Measurements from ENCODE around the gene RANBP9. TPM values are rescaled to one million over a fixed set of nuclear protein-coding genes. Genes with fewer than 3 reads are reported as not detected.
A peak's percentile ranks its signal among the peaks of the same experiment; 100 is the strongest.

Gene RANBP9
- total RNA-seq, 1 donor from 2014 or later = 42.1 TPM

DNA sequence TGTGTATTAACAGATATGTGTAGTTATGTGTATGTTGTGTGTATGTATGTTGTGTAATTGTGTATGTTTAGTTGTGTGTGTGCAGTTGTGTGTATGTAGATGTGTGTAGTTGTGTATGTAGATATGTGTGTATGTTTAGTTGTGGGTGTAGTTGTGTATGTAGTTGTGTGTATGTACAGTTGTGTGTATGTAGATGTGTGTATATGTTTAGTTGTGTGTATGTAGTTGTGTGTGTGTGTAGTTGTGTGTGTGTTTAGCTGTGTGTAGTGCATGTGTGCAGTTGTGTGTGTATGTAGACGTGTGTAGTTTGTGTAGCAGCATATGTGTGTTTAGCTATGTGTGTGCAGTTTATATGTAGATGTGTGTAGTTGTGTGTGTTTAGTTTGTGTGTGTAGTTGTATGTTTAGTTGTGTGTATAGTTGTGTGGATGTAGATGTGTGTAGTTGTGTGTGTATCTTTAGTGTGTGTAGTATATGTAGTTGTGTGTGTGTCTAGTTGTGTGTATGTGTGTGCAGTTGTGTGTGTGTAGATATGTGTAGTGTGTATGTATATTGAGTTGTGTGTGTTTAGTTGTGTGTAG lies 121.0 kb downstream of the RANBP9 start:
- Histone ChIP-seq H3K79me2 (ENCODE audit: insufficient read depth, low read length) (no peaks in the 10 kb centered on the region), H3K4me2 (ENCODE audit: low read length) (no peak overlapping the region), H3K27me3 (ENCODE audit: insufficient read depth, low read length) (no peaks in the 10 kb centered on the region), H3K36me3 (ENCODE audit: insufficient read depth, low read length) (peaks cover 2% of the 10 kb centered on the region), H3K9ac (ENCODE audit: low read length) (no peak overlapping the region), H2AFZ (ENCODE audit: low read depth, low read length) (no peak overlapping the region), H3K4me1 (ENCODE audit: insufficient read depth, low read length) (peaks cover 6% of the 10 kb centered on the region), H3K4me3 (ENCODE audit: insufficient read depth, low read depth, low read length) (no peak overlapping the region), H3K9me3 (ENCODE audit: insufficient read depth, low read depth, low read length) (no peaks in the 10 kb centered on the region), H3K27ac (ENCODE audit: low read depth, low read length) (no peak overlapping the region), H4K20me1 (ENCODE audit: insufficient read depth, low read length) (no peaks in the 10 kb centered on the region)
- peaks cover 8% of the 10 kb centered on the region for H3K36me3 Mint-ChIP-seq (ENCODE audit: low read depth, unreplicated experiment)
- no peaks in the 10 kb centered on the region for H3K9me3 Mint-ChIP-seq (ENCODE audit: unreplicated experiment)
- DNase-seq (ENCODE audit: low read depth) (no peak), FAIRE-seq (peak; percentile 45)
- H3K27ac Mint-ChIP-seq (ENCODE audit: unreplicated experiment) = no peak overlapping the region
- TF ChIP-seq, protein P1, sequence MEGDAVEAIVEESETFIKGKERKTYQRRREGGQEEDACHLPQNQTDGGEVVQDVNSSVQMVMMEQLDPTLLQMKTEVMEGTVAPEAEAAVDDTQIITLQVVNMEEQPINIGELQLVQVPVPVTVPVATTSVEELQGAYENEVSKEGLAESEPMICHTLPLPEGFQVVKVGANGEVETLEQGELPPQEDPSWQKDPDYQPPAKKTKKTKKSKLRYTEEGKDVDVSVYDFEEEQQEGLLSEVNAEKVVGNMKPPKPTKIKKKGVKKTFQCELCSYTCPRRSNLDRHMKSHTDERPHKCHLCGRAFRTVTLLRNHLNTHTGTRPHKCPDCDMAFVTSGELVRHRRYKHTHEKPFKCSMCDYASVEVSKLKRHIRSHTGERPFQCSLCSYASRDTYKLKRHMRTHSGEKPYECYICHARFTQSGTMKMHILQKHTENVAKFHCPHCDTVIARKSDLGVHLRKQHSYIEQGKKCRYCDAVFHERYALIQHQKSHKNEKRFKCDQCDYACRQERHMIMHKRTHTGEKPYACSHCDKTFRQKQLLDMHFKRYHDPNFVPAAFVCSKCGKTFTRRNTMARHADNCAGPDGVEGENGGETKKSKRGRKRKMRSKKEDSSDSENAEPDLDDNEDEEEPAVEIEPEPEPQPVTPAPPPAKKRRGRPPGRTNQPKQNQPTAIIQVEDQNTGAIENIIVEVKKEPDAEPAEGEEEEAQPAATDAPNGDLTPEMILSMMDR (IDR thresholded peaks at IDR 0.05; ENCODE audit: insufficient read depth, low read depth, low read length) = no peak
- TF ChIP-seq EZH2 (IDR thresholded peaks at IDR 0.05; ENCODE audit: insufficient read depth, low read length) = no peak
- no peaks in the 10 kb centered on the region for H3K27me3 Mint-ChIP-seq (ENCODE audit: low read depth, unreplicated experiment)
- H3K4me3 Mint-ChIP-seq (ENCODE audit: unreplicated experiment) = no peak overlapping the region
- peaks cover 2% of the 10 kb centered on the region for H3K4me1 Mint-ChIP-seq (ENCODE audit: low read depth, unreplicated experiment)

DNA sequence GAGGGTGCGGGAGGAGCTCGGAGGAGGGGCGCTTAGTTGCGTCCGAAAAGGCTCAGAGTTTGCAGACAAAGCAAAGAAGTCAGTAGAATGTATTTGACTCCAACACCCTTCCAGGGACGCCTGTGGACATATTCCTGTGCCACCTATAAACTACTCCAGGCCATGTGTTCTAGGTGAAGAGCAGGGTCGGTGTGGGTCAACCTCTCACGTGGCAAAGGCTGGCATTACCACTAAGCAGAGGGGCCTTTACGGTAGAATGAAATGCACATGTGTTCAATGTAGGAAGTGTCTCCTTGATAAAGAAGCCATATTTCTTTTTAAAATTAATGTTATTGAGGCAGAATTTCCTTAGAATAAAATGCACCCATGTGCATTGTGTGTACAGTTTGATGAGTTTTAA lies 121.8 kb downstream of the RANBP9 start:
- Histone ChIP-seq H3K9ac (ENCODE audit: low read length) (no peak overlapping the region), H3K79me2 (ENCODE audit: insufficient read depth, low read length) (no peaks in the 10 kb centered on the region), H3K4me1 (ENCODE audit: insufficient read depth, low read length) (peaks cover 6% of the 10 kb centered on the region), H3K9me3 (ENCODE audit: insufficient read depth, low read depth, low read length) (no peaks in the 10 kb centered on the region), H3K4me2 (ENCODE audit: low read length) (no peak overlapping the region), H3K27me3 (ENCODE audit: insufficient read depth, low read length) (no peaks in the 10 kb centered on the region), H3K4me3 (ENCODE audit: insufficient read depth, low read depth, low read length) (no peak overlapping the region), H2AFZ (ENCODE audit: low read depth, low read length) (no peak overlapping the region), H4K20me1 (ENCODE audit: insufficient read depth, low read length) (no peaks in the 10 kb centered on the region), H3K36me3 (ENCODE audit: insufficient read depth, low read length) (peaks cover 1% of the 10 kb centered on the region), H3K27ac (ENCODE audit: low read depth, low read length) (no peak overlapping the region)
- DNase-seq (ENCODE audit: low read depth) (no peak), FAIRE-seq (no peak)
- no peak for TF ChIP-seq EZH2 (IDR thresholded peaks at IDR 0.05; ENCODE audit: insufficient read depth, low read length)
- TF ChIP-seq, protein P1 (IDR thresholded peaks at IDR 0.05; ENCODE audit: insufficient read depth, low read depth, low read length) = no peak
- no peaks in the 10 kb centered on the region for H3K9me3 Mint-ChIP-seq (ENCODE audit: unreplicated experiment)
- peaks cover 9% of the 10 kb centered on the region for H3K36me3 Mint-ChIP-seq (ENCODE audit: low read depth, unreplicated experiment)
- H3K4me3 Mint-ChIP-seq (ENCODE audit: unreplicated experiment) = no peak overlapping the region
- no peak overlapping the region for H3K27ac Mint-ChIP-seq (ENCODE audit: unreplicated experiment)
- no peaks in the 10 kb centered on the region for H3K27me3 Mint-ChIP-seq (ENCODE audit: low read depth, unreplicated experiment)
- H3K4me1 Mint-ChIP-seq (ENCODE audit: low read depth, unreplicated experiment) = peaks cover 2% of the 10 kb centered on the region
